Activated CD8-positive, alpha-beta memory T cell treated with anti-CD3 and anti-CD28 coated beads for 24 hours (primary cell): Measurements from ENCODE around the gene APOBEC2.

Experiments used
- DNase-seq: peaks from one replicate; pipeline ENCODE4 v3.0.0-alpha.2; 2020

Gene APOBEC2

DNA sequence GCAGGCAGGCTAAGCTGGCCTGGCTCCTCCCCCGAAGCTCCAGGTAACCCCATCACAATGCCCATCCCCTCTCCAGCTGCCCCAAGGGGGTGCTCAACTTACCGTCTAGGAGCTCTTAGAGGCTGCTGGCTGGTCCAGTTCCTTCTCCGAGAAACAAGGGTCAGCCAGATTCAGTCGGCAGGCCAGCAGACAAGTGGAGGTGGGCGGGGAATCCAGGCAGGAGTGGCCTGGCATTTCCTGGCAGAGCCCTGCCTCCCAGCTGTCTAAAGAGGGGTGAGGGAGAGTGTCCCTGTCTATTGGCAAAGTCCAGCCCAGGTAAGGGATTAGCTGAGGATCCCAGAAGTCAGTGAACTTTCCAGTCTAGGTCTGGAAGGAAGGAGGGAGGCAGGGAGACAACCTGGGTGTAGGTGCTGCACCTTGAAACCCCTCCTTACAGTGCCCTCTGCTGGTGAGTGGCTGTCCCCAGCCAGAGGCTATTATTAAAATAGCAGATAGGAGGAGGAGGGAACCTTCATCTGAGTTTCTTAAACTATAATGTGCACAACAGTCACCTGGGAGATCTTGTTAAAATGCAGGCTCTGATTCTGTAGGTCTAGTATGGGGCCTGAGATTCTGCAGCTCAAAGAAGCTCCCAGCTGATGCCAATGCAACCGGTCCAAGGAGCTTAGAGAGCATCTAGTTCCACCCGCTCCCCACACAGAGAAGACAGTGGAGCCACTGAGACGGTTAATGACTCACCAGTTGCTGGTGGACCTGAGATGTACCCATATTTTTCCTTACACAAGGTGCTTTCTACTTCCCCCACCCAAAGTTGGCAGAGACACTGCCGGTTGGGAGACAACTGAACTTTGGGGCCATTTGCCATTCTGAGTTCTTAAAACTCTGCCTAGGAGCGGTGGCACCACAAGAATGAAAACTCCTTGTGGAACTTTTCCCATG, 13.7 kb upstream of the APOBEC2 start, which contains the start of gene UNC5CL:
Gene UNC5CL, minus strand, starts transcription at position 162 of the 939 bp plus-strand sequence. CDS start 4,147 bp downstream, outside the sequence.
- DNase-seq, result peak; percentile 70

DNA sequence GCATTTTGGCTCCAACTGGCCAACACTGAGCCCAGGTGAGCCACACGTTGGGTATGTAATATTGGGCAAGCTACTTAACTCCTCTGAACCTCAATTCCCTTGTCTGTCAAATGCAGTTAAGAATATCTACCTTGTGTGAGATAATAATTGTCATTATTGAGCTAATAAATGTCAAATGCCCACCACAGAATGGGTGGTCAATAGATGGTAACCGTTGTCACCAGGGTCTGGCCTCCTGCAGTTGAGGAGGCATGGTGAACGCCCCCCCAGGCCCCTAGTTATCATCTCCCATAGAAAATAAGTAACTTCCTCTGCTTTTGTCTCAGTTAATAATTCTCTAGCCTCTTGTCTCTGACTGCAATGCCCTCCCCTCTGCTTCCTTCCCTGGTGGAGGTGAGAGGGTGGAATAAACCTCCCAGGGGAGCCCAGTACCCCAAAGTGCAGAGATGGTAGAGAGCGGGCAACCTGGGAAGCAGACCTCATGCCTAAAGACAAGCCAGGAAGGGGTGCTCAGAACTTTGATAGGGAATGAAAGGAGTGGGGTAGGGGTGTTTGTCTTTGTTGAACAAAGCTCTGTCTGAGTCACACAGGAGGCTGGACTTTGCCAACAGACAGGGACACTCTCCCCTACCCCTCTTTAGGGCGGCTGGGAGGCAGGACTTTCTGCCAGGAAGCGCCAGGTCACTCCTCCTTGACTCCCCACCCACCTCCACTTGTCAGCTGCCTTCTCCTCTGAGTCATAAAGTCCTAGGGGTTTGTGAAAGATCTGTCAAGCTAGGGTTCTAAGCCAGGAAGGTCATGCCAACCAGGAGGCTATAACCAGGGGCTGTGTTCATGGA, 12.7 kb upstream of the APOBEC2 start:
- no peak for DNase-seq

DNA sequence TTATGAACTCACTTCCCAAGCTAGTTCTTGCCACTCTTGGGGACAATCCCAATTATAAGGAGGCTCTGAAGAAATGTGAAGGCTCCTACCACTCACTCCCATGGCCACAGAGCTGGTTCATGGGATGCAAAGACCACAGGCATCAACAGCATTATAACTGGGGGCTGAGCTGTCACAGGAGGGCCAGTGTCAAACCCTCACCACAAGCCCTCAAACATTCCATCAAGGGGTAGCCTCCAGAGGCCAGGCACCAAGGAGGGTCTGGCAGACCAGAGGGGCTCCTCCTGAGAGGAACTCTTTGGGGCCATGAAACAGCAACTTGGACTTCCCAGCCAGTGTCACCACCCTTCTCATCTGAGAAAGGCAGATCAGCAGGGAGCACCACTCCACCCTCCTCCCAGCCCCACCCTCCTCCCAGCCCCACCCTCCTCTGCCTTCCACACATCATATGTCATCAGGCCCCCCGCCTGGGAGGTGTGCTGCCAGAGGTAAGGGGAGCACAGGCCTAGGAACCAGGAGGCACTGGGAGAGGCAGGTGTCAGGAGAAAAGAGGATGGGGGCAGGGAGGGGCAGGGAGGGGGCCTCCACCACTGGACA, 12.0 kb upstream of the APOBEC2 start:
- DNase-seq, result no peak

DNA sequence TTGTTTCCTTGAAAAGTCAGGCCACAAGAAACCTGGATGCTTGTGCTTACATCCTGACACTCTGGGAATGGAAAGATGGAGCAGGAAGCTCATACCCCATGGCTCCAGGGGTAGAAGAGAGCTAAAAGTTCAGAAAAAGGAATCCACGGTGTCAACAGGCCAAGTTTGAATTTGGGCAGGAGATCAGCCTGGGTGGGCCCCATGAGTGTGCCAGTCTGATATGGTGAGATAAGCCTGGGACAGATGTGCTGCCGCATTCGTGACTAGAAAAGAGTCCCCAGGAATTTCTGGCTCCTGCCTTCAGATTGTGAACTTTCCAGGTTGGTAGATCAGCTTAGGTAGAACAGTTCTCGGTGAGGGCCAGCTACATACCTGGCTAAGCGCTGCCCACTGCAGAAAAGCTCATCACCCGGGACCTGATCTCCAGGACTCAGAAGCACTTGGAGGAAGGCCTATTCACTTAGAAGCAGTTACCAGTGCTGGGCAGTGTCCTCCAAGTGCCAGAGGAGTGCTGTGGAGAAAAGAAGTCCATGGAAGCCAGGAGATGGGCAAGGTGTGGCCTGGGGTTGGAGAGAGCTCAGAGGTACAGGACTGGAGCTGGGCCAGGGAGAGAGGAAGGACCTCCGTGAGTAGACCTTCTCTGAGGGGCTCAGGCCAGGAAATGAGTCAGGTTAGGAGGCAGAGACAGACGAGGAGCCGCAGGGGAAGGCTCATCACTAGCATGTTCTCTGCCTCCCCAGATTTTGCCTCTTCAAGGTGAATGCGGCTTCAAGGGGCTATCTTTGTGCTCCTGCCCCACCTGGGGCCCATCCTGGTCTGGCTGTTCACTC, 10.6 kb upstream of the APOBEC2 start, which contains the start of gene TSPO2:
Gene TSPO2, plus strand, starts transcription at position 242 of the 830 bp plus-strand sequence. Its CDS starts 519 bp downstream, at position 761.
- DNase-seq, result no peak

DNA sequence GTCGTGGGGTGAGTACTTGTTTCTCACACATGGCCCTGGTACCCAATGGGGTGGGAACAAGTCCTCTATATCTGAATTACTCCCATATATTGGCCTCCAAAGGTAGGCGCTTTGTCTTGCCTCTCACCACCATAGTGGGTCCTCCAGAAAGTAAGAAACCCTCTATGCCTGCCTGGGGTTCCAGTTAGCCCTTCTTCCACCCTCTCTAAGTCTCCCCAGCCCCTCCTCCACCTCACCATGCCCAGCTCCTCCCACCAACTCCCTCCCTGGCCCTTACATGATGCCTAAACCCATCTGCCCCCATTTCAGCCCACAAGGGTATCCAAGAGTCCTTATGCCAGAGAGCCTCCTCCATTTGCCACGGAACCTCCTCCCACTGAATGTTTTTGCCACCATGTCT, 9.9 kb upstream of the APOBEC2 start:
- DNase-seq, result no peak

DNA sequence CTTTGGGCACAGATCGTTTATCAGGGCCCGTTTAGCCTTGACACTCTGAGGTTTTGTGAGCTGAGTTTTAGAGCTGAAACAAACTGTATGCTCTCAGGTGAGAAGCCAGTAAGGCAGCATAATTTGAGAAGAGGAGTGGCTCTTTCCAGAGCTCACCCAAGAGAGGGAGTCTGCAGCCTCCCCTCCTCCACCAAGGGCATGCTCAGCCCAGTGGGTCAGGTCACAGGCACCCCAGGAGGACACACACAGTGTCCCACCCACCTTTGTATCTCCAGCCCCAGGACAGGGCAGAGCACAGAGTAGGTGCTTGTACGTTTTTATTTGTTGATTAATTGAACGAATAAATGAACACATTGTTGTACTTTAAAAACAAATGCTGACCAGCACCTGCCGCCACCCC, 7.3 kb upstream of the APOBEC2 start:
- DNase-seq, result peak; percentile 17

DNA sequence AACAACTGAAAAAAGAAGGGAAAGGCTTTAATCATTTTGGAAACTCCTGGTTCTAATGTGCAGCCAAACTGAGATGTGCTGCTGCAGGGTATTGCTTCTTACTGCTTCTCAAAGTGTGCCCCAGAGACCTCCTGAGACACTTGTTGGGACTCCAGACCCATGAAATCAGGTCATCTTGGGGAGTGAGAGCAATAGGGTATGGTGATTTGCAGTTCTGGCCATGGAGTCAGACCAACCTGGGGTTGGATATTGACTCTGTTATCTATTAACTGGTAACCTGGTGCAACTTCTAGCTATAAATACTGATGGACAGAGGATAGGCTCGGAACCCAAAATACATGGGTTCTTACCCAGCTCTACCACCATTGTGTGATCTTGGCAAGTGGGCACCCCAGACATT, 6.9 kb upstream of the APOBEC2 start:
- DNase-seq, result peak; percentile 13

DNA sequence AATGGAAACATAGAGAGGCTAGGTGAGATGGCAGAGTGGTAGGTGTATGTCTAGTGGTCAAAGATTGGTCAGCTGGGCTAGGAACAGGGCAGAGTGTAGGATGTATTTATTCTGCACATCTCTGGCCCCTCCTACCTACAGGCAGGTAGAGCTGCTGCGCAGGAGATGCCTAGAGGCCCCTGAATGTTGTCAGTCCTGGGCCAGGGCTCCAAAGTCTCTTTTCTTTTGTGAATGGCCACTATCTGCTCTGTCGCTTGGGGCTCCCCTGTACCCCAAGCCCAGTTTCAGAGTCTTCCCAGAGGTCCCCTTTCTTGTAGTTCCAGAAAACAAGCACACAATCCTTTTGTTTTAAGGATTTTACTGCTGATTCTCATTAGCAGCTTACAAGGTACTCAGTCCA, 5.7 kb upstream of the APOBEC2 start:
- no peak for DNase-seq

DNA sequence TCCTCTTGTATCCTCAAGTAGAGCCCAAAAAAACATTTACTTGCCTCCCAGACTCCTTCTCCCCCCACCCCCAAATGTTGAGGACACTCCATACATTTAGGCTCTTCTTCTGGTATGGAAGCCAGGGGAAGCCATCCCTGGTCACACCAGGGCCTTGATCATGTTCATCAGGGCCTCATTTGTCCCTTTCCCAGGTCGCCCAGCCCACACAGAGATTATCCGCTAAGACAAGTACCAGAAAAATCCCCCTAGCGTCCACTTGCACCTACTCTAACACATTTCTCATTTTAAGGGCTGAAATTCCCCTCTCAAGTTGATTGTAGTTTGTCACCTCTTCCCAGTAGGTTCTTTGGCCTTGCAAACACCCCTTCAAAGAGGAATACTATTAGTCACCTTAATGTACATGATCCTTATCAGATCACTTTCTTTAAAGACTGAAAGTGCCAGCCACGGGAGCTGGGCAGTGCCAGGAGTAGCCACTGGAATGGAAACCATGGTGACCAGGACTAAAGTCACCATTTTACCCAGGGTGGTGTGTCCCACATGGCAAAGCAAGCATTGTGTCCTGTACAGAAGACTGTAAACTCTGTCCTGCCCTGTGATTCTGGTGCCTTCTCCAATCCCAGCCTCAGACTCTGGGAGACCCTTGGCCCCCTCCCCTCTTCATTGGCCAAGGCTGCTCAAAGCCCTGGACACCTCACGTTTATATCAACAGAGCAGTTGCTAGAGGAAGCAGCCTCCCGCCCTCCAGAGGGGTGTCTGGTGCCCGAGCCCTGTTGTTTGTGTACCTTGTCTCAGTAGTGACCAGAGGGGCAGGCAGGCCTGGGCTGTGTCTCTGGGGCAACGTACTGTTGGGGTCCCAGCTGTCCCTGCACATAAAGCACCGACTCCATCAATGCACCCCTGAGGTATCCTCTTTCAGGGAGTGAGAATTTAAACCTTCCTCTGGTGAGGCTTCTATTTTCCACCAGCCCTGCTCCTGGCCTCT, 5.0 kb upstream of the APOBEC2 start:
- DNase-seq, result no peak

DNA sequence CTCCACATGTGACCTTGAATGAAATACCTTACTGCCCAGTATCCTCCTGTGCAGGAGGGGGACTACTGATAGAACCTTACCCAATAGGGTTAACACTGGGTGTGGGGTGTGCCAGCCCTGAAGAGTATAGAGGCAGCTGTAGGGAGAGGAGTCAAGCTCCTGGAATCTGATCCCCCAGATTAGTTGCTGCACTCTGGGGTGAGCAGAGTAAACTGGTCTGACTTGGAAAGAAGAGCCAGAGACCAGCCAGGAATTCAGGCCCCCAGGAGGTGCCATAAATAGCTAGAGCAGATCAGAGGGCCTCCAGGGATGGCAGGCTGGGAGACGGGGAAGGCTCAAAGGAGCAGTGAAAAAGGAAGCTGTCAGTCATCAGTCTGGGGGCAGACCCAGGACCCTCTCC, 3.5 kb upstream of the APOBEC2 start:
- no peak for DNase-seq

DNA sequence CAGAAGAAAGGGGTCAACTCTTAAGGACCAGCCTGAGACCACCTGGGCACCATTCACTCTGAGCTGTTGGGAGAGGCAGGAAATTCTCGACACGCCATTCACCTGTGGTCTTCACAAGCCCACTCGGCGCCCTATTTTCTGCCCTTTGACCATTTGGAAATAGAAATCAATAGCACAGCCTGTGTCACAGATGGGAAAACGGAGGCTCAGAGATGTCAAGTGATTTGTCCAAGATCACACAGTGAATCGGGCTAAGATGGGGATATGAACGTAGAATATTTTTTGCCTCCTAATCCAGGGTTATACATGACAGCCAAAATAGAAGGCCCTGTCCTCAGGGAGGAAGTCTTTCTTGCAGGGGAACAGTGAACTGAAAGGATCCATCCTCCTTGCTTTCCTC, 3.0 kb upstream of the APOBEC2 start:
- DNase-seq, result no peak

DNA sequence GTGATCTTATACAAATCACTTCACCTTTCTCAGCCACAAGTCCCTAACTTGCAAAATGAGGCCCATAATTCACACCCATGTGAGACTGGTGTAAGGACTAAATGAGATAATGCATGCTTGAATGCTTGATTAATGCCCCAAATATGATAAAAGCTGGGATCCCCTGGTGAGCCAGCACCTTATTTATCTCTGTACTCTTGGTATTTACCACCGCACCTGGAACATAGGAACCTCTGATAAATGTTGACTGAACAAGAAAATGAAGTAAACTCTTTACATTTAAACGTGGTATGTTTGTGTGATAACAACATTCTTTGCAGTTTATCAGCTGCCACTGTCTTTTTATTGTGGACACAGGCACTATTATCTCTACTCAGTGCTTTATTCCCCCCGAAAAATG, 2.5 kb upstream of the APOBEC2 start:
- no peak for DNase-seq

DNA sequence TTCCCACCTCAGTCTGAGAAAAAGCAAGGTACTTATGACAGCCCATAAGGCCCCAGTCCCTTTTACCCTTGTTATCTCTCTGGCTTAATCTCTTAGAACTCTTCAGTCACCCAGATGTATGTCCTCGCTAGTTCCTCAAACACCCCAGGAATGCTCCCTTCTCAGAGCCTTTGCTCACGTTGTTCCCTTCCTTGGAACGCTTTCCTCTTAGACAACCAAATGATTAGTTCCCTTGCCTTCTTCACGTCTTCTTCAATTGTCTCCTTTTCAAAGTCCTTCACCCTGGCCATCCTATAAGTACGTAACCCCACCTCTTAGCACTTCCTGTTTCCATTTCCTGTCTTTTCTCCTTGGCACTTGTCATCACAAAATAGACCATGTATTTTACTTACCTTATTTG, 1.1 kb upstream of the APOBEC2 start:
- DNase-seq, result no peak

DNA sequence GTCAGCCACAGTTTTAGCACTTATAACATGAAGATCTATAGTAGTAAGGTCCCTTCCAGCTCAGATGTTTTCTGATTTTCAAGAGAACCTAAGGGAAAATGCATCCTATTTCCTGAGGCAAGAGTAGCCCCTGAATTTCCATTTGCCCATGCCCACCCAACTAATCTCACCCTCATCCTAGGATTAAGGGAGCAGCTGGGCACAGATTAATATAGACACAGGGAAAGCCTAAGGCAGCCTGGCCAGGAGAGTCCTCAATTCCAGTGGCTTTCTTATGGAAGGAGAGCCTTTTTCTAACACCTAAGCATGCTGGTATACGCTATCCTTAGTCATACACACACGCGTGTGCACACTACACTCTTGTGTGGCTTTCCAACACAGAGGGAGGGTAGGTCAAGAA, 1.5 kb downstream of the APOBEC2 start:
- no peak for DNase-seq

DNA sequence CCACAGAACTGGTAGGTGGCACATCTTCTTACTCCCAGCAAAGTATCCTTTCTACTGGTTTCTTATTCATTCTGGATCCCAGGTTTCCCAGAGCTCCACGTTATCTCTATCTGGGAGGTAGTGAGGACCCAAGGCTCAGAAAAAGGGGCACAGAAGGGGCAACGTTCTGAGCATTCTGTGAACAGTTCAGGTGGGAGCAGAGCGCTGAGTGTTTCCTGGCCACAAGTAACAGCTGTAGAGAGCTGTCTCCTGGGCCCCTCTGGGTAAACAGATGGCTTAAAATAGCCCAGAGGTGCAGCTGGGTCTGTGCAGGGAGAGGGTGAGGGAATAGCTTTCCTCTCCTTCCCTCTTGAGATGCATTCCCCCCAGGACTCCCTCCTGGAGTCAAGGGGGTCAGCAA, 2.1 kb downstream of the APOBEC2 start:
- DNase-seq, result no peak

DNA sequence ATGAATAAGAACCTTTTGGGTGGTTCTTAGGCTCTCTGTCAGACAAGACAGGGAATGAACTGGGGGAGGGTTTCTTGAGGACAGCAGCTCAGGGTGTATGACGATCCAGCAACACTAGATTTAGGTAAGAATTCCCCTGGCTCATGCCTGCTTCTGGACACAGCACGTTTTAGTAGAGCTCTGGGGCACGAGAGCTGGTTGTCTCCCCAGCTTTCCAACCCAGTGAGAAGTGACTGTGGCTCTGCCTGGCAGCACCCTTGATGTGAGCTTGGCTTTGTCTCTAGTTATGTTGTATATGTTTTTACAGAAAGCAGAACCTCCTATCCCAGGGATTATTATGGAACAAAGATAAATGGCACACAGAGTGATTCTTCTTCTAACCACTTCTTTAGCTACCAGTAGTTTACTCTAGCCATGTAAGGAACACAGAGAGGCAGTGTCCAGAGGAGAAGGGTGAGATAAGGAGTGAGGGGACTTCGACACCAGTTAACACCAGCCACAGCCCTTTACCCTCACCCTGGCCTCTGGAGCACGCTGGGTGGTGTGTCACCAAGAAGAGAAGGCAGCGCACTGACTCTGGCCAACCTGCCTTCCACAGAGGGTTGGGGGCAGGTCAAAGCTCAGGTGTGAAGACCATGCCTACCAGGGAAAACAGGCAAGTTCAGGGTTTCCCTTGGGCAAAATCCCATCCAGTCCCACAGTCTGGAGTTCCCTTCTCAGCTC, 3.9 kb downstream of the APOBEC2 start:
- no peak for DNase-seq

DNA sequence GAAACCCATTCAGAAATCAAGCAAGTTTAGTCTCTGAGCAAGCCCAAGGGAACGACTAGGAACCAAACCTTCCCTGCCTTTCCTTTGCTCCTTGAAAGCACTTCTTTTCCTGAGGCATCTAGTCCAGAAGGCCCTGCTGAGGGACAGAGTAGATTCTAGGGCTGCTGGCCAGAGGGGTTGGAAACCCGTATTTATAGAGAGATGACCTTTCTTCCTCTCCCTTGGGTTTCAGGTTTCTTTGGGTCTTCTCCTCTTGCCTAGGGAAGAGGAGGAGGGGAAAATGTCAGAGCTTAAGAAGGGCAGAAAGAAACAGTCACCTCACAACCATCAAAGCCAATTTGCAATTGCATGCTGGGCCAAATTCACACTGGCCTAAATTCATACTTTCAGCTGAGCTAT, 5.8 kb downstream of the APOBEC2 start:
- no peak for DNase-seq

DNA sequence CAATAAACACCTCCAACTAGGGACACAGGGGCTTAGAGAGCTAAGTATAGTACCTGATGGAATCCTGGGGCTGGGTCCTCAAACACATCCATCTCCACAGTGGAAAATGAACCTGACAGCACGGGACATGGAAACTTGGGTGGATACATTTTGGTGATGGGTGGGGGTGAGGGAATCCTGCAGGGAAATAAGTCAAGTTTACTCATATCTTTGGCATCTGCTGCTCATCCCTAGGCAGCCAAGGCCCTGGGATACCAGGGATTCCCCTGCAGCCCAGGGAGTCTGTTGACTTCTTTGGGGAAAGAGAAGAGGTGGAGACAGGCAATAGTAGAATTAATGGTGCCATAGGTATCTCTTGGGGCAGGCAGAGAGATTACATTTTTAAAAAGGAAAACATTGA, 6.6 kb downstream of the APOBEC2 start:
- DNase-seq, result no peak

DNA sequence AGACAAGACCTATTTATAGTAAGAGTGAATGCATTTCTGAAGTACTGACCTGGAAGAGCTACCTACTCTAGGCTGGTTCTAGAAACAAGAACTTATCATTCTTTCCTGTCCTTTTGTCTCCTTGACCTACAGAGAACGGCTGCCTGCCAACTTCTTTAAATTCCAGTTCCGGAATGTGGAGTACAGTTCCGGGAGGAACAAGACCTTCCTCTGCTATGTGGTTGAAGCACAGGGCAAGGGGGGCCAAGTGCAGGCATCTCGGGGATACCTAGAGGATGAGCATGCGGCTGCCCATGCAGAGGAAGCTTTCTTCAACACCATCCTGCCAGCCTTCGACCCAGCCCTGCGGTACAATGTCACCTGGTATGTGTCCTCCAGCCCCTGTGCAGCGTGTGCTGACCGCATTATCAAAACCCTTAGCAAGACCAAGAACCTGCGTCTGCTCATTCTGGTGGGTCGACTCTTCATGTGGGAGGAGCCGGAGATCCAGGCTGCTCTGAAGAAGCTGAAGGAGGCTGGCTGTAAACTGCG, 8.3 kb downstream of the APOBEC2 start:
- no peak for DNase-seq

DNA sequence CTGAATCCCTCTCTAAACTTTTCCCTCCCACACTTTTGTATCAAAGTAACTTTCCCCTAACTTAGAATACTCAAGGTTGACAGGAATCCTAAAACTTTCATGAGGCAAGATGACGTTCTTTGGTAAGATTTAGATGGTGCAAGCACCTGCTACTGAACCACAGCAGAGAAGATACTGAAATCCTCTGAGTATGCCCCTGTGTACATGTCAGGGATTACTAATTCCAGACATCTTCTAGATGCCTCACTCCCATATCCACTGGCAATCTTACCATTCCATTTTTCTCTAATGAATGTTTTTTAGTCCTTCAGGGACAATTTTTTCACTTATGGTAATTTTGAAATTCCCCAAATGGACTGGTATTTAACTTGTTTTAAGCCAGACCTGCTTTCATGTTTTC, 9.1 kb downstream of the APOBEC2 start:
- no peak for DNase-seq
